Peyer's patch (tissue), 4 donors: ENCODE results near the gene LPGAT1. TPM values are rescaled to one million over a fixed set of nuclear protein-coding genes. Genes with fewer than 3 reads are reported as not detected.

ENCODE experiments used
- DNase-seq, 3 donors: peaks; one replicate each; pipeline ENCODE4 v3.0.0-alpha.2; 2017 to 2019
- H3K27ac ChIP-seq, 4 donors: fragments of 200-600 bp; sonication (generic); one replicate each; pipeline ENCODE4 v1.5.1; 2016 to 2019
- H3K27me3 ChIP-seq, 2 donors: fragments of 200-600 bp; sonication (generic); one replicate each; pipeline ENCODE4 v1.5.1; 2019
- H3K36me3 ChIP-seq, 3 donors: fragments of 200-600 bp; sonication (generic); one replicate each; pipeline ENCODE4 v1.5.1; 2016 to 2019
- H3K4me1 ChIP-seq, 4 donors: fragments of 200-600 bp; sonication (generic); one replicate each; pipeline ENCODE4 v1.5.1; 2016 to 2019
- H3K4me3 ChIP-seq, 4 donors: fragments of 200-600 bp; sonication (generic); 1 replicate in 3 of 4; 2 replicates in 1 of 4; pipeline ENCODE4 v1.5.1; 2016 to 2019; ENCODE audit warnings: mild to moderate bottlenecking in 1 of 4
- H3K9me3 ChIP-seq, 4 donors: fragments of 200-600 bp; sonication (generic); one replicate each; pipeline ENCODE4 v1.5.1; 2016 to 2019; ENCODE audit warnings: mild to moderate bottlenecking in 1 of 4
- CTCF ChIP-seq, 6 experiments: fragments of 450-650 bp in 4 of 6; fragments of 200-600 bp in 2 of 6; sonication (generic) in 1 of 6; IDR thresholded peaks; one replicate each; pipeline ENCODE4 v1.5.1; 2017 to 2019; ENCODE audit warnings: antibody characterized with exemption in 6 of 6, mild to moderate bottlenecking in 3 of 6, moderate library complexity in 1 of 6
- POLR2A ChIP-seq, 2 donors: fragments of 450-650 bp; IDR thresholded peaks; one replicate each; pipeline ENCODE4 v1.5.1; 2017; ENCODE audit warnings: antibody characterized with exemption in 2 of 2, mild to moderate bottlenecking in 2 of 2, moderate library complexity in 2 of 2
- total RNA-seq, 4 donors: library from RNA; depleted of rRNA; stranded (reverse); fragments of >200 nt; gene quantifications; one replicate each; pipeline ENCODE4 v1.1.0, GENCODE V29; 2016

Gene LPGAT1
- total RNA-seq, 4 donors from 2014 or later, result 18.2 to 171 (median 138) TPM

DNA sequence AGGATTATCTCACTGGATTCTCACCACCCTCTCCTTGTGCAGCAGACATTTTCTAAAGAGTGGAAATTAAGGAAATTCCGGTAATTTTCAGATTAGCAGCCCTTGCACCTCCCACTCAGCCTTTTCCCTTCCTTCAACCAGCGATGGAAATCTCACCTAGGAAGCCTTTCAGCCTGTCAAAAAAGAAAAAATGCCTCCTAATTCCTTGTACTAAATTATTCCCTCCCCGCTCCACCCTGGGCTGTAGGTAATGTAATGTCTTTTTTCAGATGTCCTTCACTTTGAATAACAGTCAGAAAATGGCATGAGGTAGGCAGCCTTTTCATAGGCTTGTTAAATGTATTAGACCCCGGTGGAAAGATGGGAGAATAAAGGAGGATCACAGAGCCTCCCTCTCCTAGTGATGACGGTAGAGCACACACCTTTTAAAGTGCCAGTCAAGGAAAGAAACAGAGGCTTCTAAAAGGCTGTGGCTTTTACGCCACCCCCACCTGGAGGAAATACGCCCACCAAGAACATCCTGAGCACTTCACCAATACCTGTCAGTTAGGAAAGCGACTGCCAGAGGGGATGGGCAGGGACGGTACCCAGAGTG lies 92.4 kb downstream of the LPGAT1 start:
- Histone ChIP-seq H3K27ac (no peak overlapping the region), H3K9me3 (no peaks in the 10 kb centered on the region), H3K27me3 (no peaks in the 10 kb centered on the region), H3K36me3 (no peaks in the 10 kb centered on the region), H3K4me1 (peaks cover 0 to 12% (median 2%) of the 10 kb centered on the region in 4 donors), H3K4me3 (no peak overlapping the region)
- no peak for DNase-seq
- TF ChIP-seq CTCF (IDR thresholded peaks at IDR 0.05) (no peak), POLR2A (IDR thresholded peaks at IDR 0.05) (no peak)

DNA sequence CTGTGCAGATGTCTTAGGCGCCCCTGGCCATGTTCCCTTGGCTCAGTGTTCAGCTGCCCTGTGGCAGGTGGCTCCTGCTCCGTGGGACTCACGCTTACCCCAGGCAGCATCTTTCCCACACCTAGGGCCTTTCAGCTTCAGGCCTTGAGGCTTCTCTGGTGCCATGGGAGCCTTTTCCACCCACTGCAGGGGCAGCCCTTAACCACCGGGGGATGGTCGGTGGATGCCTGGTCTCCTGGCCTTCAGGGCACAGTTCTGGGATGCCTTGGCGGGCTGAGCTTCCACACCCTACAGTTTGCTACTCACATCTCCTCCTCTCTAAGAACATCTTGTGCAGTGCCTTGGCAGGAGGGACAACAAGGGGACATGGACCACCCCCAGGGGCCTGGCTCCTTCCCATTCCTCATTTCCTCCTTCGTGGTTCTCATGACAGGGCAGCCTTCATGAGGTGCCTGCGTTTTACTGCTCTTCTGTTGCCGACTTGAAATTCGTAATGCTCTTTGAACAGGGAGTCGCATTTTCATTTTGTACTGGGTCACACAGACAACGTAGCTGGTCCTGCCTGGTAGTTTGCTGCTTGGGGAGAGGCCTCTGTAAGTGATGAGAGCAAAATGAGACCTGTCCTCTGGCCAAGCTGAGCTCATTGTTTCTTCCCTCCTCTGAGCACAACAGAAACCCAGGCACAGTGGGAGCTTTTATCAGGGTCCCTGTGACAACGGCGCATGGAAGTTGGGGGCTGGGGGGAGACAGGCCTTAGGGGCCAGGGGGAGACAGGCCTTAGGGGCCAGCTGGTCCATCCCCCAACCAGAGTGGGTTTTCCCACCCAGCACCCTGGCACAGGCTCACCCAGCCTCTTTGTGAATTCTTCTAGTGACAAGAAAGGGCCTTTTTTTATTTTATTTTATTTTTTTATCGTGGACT lies 93.2 kb downstream of the LPGAT1 start:
- Histone ChIP-seq H3K27me3 (no peaks in the 10 kb centered on the region), H3K4me3 (no peak overlapping the region), H3K4me1 (peaks cover 0 to 12% (median 2%) of the 10 kb centered on the region in 4 donors), H3K36me3 (no peaks in the 10 kb centered on the region), H3K27ac (no peak overlapping the region), H3K9me3 (no peaks in the 10 kb centered on the region)
- DNase-seq, result no peak
- no peak for TF ChIP-seq POLR2A (IDR thresholded peaks at IDR 0.05)

DNA sequence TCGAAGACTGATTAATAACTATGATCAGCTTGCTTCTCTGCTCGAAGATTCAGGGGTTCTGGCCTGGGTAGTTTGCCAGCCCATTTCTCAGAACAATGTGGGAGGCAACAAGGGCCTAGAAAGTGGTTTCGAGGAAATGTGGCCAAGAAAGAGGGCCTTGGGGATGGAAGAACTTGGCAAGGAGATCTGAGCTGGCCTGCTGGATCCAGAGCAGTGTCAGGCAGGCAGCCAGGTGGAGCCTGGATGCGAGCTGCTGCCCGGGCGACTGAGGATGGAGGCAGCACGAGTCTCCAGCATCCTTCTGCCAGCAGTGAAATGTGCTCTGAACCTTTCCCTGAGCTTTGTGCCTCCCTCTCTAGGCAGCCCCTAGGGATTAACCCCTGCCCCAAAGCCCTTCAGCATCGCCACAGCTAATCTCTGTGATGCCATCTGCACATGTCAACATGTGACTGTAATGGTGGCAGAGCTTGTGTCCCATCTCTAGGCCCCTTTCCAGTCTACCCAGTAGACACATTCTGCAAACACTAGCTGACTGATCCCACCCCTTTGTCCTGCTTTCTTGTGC lies 94.1 kb downstream of the LPGAT1 start:
- Histone ChIP-seq H3K27me3 (no peaks in the 10 kb centered on the region), H3K27ac (no peak overlapping the region), H3K4me1 (peaks cover 0 to 12% (median 2%) of the 10 kb centered on the region in 4 donors), H3K4me3 (no peak overlapping the region), H3K36me3 (no peaks in the 10 kb centered on the region), H3K9me3 (no peaks in the 10 kb centered on the region)
- TF ChIP-seq POLR2A (IDR thresholded peaks at IDR 0.05), result no peak
- TF ChIP-seq CTCF (IDR thresholded peaks at IDR 0.05), result no peak
- DNase-seq, result no peak

DNA sequence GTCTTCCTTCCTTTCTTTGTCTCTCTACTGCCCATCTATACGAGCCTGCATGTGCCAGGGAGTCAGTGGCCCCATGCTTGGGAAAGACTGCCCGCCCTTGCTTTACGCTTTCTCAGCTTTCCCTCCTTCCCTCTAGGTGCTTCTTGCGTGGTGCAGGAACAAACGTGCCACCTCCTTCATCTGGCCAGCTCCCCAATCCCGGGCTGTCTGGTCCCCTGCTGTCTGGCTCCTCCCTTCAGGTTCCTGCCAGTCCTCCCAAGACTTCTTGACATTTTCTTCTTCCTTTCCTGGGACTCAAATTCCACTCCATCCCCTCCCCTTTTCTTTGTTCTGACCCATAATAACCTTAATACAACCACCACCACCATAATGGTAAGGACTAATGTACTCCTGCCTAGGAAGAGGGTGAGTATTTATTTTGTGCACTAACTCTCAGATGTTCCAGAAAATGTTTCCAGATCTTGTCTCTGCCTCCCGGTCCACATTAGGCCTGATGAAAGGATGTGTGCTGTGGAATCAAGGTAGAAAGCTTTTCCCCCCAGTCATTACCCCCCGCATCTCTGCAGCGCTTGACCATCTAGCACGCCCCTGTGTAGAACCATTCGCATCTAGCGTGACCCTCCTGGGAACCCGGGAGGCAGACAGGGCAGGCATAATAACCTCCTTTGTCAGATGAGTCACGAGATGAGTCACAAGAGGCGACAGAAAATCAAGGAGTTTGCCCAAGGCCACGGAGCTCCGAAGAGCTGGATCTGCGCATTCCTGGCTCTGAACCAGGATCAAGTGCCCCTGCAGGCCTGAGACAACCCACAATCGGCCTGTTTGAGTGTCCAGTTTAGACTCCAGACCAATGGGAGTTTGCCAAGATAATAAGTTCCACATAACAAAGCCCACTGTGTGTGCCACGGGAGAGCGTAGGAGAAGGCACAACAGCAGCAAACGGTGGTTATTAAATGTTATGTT lies 95.1 kb downstream of the LPGAT1 start:
- TF ChIP-seq CTCF (IDR thresholded peaks at IDR 0.05), result no peak
- no peak for TF ChIP-seq POLR2A (IDR thresholded peaks at IDR 0.05)
- peak in 2 of 3 donors; percentile 61 to 74 for DNase-seq
- no peaks in the 10 kb centered on the region for H3K9me3 ChIP-seq
- H3K4me3 ChIP-seq, result no peak overlapping the region
- H3K27ac ChIP-seq, result no peak overlapping the region
- H3K4me1 ChIP-seq, result peaks cover 0 to 12% (median 2%) of the 10 kb centered on the region in 4 donors
- H3K27me3 ChIP-seq, result no peaks in the 10 kb centered on the region
- H3K36me3 ChIP-seq, result no peaks in the 10 kb centered on the region

DNA sequence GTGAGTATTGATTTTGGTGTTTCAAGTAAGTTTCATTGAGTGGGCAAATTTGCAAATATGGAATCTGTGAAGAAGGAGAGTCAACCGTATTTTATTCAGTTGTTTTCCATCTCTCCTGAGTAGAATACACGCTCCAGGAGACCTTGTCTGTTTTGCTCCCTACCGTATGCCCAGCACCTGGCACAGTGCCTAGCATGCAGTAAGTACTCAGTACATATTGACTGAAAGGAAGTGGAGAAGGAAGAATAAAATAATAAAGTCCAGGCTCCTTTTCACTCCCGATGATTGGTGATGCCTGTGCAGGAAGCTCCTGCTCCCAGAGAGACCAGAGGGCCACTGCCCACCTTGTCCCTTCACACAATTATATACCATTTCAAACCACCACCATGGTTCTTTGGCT lies 95.8 kb downstream of the LPGAT1 start:
- Histone ChIP-seq H3K36me3 (no peaks in the 10 kb centered on the region), H3K27me3 (no peaks in the 10 kb centered on the region), H3K9me3 (no peaks in the 10 kb centered on the region), H3K27ac (no peak overlapping the region), H3K4me3 (no peak overlapping the region), H3K4me1 (peaks cover 0 to 12% (median 2%) of the 10 kb centered on the region in 4 donors)
- DNase-seq, result peak in 1 of 3 donors; percentile 57
- TF ChIP-seq POLR2A (IDR thresholded peaks at IDR 0.05) (no peak), CTCF (IDR thresholded peaks at IDR 0.05) (no peak)
